ENCODE measurements around the gene GSAP.

DNA sequence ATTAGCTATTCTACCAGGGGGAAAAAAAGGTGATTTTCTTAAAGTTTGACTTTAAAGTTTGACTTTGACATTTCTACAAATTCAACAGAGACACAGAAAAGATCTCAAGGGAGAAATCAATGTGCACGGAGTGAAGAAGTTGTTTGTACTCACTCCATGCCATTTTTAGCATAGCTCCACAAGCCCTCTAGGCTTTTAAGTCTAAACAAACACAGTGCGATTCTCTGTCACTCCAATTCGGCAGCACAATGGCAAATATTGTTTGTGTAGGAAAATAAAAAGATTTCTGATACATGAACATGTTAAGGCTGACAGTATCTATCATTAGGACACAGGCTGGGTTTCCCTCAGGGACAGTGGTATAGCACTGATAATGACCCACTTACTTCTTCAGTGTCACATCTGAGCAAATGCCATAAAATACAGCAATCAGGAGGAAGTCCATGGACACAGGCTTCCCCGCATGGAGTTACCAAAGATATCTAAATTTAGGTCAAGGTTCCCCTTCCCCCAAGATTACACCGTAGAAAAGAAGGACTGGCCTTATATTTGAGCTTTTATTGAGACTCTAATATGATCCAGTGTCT is 28.0 kb downstream of the GSAP start:
- TF ChIP-seq, protein P1, sequence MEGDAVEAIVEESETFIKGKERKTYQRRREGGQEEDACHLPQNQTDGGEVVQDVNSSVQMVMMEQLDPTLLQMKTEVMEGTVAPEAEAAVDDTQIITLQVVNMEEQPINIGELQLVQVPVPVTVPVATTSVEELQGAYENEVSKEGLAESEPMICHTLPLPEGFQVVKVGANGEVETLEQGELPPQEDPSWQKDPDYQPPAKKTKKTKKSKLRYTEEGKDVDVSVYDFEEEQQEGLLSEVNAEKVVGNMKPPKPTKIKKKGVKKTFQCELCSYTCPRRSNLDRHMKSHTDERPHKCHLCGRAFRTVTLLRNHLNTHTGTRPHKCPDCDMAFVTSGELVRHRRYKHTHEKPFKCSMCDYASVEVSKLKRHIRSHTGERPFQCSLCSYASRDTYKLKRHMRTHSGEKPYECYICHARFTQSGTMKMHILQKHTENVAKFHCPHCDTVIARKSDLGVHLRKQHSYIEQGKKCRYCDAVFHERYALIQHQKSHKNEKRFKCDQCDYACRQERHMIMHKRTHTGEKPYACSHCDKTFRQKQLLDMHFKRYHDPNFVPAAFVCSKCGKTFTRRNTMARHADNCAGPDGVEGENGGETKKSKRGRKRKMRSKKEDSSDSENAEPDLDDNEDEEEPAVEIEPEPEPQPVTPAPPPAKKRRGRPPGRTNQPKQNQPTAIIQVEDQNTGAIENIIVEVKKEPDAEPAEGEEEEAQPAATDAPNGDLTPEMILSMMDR (IDR thresholded peaks at IDR 0.05) = no peak
- no peak for TF ChIP-seq POLR2A (IDR thresholded peaks at IDR 0.05)

Data from right lobe of liver (tissue), 4 donors.